GM11168 (cell line): Measurements from ENCODE around the gene CREB5.

Source experiments
- in situ Hi-C: fragments of 300-500 bp; cut with MboI; formaldehyde crosslinking; loops from one replicate; pipeline ENCODE4 v1.12.0; 2022; ENCODE audit warnings: low sequenced_read_pairs; ENCODE audit not compliant: unreplicated experiment

The CREB5 gene

DNA sequence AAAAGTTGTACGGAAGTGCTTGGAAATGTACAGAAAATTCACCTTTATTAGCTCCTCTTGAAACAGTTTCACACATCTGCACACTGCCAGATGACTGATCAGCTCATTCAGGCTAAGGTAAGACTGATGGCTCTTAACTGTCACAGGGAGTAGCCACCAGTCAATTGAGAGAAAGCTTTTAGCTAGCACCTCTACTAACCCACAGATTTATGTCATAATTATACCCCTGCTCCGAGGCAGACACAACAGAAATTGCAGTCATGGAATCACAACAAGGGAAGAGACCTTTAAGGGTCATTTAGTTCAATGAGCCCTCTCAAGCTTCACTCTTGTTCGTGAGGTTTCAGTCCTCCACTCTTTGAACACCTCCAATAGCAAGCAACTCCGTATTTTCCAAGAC is 310.4 kb downstream of the CREB5 start:
- in situ Hi-C loops: no loop called here

DNA sequence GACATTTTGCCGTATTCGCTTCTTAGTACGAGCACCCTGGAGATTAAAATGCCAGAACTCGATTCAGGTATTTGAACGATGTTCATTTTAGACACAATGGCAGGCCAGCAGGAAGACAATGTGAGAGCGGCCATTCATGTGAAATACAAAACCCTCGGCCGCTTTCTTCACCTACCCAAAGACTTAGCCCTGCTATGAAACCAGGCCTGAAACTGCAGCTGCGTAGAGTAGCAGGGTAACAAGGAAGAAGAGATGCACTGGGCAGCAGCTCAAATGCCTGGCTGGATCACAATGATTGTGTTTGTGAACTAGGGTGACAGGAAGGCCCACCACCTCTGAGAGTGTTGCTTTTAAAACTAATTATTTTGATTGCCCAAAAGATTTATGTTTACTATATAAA is 311.0 kb downstream of the CREB5 start:
- in situ Hi-C loops: no loop called here

DNA sequence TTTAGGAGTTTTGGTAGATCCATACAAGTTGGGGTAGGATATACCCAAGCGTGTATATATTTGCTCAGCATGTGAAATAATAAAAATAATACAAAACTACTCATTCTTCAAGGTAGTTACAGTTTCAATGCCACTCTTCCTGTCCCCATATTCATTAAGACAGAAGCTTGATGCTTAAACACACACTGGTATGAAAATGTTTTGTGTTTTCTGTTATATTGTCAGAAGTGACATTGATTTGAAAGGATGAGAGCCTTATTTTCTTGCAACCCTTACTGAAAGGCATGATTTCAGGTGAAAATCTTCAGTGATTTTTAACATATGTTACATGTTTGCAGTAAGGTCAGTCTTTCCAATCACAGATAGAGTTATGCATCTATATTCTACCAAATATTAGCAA is 312.2 kb downstream of the CREB5 start:
- in situ Hi-C loops: no loop called here

DNA sequence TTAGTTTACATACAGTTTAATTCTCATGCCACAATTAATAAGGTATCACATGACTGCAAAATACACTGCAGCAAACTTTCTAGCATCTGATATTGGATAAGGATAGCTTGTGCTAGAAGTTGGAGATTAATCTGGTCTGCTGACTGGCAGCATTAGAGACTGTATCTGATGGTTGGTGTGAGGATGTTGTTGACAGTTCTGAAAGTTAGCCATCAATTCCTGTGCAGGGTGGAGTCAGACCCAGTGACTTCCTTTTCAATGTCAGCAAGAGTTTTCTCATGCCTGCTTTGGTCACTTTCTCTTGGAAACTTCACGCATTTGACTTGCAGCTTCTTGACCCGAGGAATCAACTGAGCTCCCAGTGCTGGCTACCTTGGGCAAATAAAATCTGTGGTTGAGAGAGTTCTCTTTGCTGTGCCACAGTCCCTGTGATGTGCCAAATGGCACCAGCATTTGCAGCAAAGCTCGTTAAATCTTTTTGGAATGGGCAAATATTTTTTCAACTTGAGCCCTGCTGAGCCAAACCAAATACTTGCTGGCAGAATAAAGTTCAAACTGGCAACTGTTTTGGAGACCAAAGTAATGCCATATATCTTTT is 312.8 kb downstream of the CREB5 start:
- in situ Hi-C loops: no loop called here

DNA sequence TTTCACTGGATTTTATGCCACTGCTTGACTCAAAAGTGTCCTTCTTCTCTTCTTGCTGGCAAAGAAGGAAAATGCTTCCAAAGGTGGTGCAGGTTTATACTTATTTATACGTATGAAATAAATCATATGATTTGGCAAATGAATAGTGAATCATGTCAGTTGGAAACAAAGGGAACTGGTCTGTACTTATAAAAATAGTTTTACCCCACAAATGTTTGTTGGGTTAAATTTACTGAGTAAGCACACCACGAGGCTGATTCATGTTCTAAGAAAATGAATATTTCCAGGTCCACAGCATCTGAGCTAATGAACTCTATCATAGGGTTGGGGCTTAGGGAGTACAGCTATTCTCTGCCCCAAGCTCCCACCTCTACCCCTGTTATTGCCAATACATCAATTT is 313.6 kb downstream of the CREB5 start:
- in situ Hi-C loops: no loop called here

DNA sequence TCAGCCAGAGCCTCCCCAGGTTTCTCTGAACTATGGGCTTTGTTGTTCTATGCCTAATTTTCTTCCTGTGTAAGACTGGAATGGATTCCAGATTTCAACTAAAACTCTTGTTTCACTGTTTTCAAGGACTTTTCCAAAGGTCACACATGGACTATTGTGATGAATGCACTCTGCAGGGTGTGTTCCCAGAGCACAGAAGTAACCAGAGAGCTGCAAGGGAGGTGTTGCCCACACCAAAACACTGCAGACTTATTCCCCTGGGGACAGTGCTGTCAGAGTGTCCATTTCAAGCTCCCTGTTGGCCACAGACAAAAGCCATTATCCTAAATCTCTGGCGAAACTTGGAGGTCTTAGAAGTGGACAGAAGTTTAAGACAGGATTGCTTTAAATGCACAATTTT is 314.2 kb downstream of the CREB5 start:
- in situ Hi-C loops: no loop called here

DNA sequence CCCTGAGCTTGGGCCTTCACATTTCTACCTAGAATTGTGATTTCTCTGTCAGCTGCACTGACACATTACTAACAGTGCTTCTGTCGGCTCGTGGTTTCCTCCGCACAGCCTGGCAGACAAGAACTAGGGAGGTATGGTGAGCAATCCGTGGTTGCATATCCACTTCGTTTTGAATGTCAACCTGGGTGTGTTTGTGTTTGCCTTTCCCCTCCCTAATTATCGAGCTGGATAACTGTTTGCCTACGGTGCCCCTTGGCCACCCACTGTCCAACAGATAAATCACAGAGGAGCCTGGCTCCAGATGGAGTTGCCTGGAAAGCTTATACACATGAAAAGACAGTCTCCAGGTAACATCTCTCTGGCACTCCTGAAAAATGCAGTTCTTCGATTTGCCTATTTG is 317.0 kb downstream of the CREB5 start:
- in situ Hi-C loops: no loop called here

DNA sequence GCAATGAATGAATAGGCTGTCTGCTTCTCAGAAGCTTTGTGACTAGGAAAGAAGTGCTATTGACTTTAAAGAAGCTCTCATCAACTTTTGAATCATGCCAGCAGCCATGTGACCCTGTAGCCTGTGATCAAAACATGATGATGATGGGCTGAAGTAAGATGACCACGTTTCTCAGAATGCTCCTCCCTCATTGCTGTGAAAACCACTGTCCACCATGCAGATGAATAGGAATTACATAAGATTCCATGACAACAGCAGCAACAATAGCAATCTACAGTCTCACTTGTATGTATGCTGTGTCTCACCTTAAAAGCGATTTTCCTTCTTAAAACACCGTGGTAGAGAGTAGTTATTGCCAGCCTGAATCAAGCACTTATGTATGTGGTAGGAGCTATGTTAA is 317.4 kb downstream of the CREB5 start:
- in situ Hi-C loops: no loop called here

DNA sequence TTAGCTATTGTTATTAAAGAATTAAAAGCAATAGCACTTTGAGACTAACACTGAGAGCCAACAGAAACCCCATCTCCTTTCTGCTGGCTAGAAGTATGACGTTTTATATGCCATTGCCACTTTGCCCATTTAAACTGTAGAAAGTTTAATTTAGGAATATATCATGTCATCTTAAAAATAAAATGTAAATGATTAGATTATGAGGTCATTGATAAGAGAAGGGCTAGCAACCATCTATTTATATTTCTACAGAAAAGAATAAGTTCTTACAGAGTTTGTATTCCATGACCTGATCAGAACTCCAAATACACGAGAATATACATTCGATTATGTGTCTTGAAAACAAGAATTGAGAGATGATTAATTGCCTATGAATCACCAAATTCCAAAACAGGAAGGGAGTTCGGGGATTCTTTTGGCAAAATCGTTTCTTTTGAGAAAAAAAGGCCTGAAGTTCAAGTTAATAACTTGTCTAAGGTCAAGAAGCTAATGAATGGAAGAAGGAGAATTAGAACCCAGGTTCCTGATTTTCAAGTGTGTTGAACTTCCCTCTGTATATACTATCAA is 318.9 kb downstream of the CREB5 start:
- in situ Hi-C loops: no loop called here

DNA sequence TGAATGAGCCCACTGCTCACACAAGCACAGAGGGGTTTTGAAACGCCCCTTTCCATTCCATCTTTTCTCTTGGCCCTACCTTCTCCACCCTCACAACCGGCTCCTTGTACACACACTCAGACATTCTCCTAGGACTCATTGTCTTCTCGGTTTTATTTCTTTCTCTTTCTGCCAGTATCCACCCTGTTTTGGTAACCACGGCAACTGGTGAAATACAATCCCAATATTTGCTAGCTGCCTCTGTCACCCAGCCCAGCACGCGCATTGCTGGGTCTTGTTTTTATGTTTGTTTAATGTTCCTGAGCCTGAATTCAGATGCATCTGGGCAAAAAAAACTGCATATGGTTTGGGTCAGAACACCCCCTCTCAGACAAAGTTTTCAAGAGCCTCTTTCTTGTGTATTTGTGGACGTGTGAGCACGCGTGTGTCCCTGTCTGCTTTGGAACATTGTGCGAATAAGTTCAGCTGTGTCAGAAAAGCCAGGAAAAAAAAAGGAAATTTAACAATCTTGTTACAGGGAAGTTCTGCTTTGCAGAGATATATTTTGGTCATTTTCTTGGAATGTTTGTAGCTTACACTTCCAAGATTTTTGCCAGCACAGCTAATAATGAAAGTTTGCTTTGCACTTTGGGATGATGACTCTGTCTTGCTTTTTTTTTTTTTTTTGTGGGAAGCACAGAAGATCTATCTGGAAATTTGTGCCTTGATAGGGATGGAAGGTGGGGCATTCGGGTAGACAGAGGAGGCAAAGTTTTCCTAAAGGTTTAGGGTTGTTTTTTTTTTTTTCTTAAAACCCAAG is 320.0 kb downstream of the CREB5 start:
- in situ Hi-C loops: no loop called here

DNA sequence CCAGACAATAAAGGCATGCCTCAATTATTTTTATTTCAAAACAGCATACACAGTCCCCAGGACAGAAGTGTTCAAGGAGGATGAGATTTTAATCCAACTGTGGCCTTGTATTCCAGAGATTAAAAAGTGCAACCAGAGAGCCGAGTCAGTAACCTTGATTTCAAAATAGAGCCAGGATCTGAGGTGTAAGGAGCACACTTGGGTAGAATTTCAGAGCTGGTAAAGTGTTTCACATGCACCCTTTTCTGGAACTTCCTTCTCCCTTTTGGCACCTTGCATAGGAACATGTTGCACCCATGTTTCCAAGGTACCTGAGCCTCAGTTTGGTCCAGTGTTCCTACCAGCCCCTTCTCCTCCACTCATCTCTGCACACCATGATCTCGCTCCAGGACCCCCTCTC is 320.7 kb downstream of the CREB5 start:
- in situ Hi-C loops: no loop called here

DNA sequence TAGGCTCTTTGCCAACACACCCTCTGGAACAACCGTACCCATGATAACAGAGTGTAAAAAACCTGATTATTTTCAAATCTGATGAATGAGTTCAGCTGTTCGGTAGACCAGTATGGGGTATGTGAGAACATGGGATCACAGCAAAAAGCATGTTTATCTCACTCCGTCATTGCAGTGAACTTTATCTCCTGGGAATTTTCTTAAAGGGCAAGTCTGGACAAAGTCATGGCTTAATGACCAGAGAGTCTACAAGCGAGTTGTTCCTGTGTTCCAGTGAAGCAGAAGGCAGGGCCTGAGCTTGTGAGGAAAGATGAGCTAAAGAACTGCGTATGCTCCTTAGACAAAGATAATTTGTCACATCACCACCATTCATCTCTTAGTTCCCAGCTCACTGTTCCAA is 326.1 kb downstream of the CREB5 start:
- in situ Hi-C loops: no loop called here

DNA sequence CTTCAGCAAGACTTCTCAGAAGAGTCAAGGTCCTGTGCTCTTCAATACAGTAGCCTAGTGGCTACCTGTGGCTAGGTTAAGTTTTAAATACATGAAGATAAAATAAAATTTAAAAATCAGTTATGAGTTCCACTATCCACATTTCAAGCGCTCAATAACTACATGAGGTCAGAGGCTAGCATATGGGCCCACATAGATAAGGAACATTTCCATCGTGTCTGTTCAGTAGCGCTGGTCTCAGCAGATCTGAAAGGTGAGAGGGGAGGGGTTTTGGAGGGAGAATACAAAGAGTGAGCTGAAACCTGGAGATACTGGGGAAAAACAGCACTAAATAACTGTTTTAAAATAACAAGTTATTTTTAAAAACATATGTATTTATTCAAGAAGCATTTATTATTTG is 326.8 kb downstream of the CREB5 start:
- in situ Hi-C loops: no loop called here

DNA sequence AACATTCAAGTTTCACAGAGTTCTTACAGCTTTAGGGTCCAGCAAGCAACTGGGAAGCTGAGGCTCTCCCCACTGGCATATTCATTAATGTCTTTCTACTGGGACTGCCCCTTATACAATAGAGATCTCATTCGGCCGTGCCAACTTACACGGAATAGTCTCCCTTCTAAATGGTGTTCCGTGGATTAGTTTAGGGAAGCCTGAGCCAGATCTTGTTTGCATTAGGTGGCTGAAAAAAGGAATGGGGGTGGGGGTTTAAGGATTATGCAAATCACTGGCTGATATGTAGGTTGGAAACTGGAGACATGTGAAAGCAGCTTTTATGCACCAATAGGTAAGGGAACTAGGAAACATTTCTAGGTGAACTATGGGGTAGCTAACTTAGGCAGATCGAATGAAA is 327.5 kb downstream of the CREB5 start:
- in situ Hi-C loops: no loop called here

DNA sequence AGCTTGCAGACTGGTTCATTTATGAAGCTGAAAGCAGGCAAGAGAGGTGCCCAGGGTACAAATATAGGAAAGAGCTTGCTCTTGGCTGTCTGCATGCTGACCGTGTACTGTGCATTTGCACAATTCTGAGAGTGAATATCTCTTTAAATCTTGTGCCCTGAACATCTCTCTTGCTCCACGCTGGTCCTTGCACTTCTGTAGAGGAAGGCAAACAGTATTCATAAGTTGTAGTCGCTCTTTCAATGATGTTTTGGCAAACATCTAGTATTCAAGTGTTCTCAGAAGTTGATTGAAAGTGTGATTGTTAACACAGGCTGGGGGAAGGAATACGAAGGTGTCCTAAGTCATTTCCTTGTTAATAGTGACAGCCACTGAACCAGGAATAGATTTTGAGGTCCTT is 332.6 kb downstream of the CREB5 start:
- in situ Hi-C loops: no loop called here

DNA sequence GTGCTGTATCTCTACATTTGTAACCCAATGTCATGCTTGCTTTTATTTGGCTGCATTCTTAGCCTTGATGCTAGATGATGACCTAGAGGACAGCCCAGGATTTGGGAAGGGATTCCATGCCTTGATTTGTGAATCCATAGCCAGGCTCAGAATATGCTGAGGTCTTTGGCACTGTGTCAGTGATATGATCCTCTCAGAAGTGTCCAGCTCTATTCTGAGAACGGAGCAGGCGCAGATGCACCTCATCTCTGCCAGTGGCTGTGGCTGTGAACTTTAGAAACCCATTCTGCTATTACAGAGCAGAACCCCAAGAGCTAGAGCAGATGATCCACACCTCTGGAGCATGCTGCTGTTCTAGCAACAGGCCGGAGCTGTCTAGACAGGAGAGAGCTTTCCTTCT is 333.0 kb downstream of the CREB5 start:
- in situ Hi-C loops: no loop called here

DNA sequence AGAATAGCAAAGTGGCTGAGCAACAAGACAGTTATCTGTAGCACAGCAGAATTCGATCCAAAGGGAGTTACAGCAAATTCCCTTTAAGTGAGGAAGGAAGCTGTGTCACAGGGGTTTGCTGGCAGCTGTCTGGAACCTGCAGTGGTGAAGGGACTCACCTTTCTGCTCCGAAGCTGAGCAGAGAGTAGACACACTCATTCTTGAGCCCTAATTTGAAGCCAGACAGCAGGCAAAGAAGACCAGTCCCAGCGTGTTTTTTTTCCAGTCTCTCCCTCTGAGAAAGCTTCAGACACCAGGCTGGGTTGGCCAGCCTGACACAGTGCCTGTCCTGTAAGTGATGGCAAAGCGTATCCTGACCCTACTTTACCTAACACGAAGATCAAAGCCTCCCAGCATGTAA is 335.1 kb downstream of the CREB5 start:
- in situ Hi-C loops: no loop called here

DNA sequence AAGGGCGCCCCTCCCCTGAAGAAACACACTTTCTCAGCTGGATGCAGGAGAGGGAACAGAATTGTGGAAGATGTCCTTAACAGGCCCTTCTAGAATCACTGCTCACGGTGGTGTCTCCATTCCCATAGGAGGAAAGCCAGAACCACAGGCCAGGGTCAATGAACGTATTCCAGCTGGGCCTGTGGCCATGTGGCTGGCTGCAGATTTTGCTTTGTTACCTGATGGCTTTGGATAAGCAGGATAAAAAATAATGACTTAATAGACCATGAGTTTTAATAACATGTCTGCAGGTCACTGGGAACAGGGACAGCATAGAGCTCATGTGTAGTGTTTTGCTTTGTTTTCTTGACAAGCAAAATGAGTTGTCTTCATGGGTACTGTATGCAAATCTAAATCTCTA is 335.5 kb downstream of the CREB5 start:
- in situ Hi-C loops: no loop called here

DNA sequence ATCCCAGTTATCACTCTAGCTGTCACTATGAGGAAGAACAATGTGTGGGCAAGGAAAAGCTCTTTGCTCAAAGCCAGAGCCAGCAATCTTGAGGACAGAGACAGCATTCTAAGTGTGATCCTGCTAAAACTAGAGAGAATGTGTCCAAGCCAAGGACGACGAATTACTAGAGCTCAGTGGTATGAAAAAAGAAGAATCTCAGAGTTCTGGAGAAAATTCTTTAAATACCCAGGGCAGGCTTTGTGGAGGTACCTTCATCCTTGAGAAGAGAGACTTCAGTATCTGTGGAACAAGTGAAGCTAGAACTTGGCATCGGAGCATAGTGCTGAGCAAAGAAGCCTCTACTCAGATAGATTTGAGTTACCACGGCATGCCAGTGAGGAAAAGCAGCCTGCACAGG is 336.0 kb downstream of the CREB5 start:
- in situ Hi-C loops: no loop called here

DNA sequence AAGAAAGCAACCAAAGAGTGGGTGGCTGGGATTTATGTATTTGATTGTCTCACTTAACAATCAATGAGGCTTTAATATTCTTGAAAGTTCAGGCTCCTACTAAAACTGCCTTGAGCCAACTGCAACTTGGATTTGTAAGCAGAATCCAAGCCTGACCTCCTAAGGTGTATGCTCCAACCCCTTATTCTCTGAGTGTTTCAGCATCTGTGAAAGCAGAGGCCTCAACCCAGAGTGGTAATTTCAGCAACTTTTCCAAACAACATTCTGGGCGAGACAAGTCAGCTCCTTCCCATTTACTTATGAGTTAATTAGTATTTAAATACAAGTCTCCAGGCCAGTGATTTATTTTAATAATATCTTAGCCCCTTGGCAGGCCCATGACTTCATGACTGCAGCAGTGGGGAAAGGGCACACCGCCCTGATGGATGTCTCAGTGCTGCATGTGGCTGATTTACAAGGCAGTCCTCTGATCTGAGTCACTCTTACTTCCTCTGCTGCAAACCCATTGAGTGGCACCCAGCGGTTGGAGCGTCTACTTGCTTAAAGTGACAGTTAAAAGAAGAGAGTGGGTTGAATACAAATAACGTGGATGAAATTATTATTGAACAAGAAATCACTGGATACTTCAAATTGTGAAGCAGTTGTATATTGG is 336.7 kb downstream of the CREB5 start:
- in situ Hi-C loops: no loop called here

DNA sequence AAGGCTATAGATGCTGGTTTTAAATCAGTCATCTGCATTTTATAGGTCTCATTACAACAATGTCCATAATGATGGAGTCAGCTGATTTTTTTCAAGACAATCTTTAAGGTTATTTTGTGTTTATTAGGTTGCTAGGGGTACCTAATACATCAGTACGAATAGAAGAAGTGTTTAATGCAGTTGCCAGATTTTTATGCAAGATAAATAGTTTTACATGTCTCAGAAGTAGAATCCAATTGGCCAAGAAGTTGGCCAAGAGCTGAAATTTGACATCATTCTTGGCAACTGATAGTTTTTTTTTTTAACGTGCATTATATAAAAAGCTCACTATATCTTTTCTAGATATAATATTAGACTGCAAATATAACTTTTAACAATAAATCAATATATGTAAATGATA is 337.3 kb downstream of the CREB5 start:
- in situ Hi-C loops: no loop called here
